ENCODE data around the gene MED27. TPM values are rescaled to one million over a fixed set of nuclear protein-coding genes. Genes with fewer than 3 reads are reported as not detected.

The MED27 gene
- total and polyA plus RNA-seq, 2 donors (not counting 1 experiment from before 2014, with no cell fraction given): 13.4 to 44.7 TPM

- no peak for DNase-seq (ENCODE audit: low read depth in 2 of 2)
- H3K9ac ChIP-seq (ENCODE audit: insufficient read depth, low read length): no peak overlapping the region
- no peaks in the 10 kb centered on the region for H3K27me3 ChIP-seq (ENCODE audit: control insufficient read depth, insufficient read depth, low read length)
- TF ChIP-seq, protein P1, sequence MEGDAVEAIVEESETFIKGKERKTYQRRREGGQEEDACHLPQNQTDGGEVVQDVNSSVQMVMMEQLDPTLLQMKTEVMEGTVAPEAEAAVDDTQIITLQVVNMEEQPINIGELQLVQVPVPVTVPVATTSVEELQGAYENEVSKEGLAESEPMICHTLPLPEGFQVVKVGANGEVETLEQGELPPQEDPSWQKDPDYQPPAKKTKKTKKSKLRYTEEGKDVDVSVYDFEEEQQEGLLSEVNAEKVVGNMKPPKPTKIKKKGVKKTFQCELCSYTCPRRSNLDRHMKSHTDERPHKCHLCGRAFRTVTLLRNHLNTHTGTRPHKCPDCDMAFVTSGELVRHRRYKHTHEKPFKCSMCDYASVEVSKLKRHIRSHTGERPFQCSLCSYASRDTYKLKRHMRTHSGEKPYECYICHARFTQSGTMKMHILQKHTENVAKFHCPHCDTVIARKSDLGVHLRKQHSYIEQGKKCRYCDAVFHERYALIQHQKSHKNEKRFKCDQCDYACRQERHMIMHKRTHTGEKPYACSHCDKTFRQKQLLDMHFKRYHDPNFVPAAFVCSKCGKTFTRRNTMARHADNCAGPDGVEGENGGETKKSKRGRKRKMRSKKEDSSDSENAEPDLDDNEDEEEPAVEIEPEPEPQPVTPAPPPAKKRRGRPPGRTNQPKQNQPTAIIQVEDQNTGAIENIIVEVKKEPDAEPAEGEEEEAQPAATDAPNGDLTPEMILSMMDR (conservative IDR thresholded peaks at IDR 0.05 in 1 of 2, IDR thresholded peaks at IDR 0.05 in 1 of 2; ENCODE audit: low read depth in 1 of 2, low read length in 2 of 2): no peak
- no peak for TF ChIP-seq EZH2 (IDR thresholded peaks at IDR 0.05; ENCODE audit: low read length, missing control alignments)
- no peak overlapping the region for H3K27ac ChIP-seq (ENCODE audit: insufficient read depth, low read length)
- H3K4me1 ChIP-seq (ENCODE audit: control insufficient read depth, extremely low read depth, insufficient read depth, low read length): peaks cover 12% of the 10 kb centered on the region
- peaks cover 2% of the 10 kb centered on the region for H3K79me2 ChIP-seq (ENCODE audit: control insufficient read depth, insufficient read depth, low read length)
- H3K4me3 ChIP-seq (replicated peaks in 1 of 4; ENCODE audit: control extremely low read depth in 1 of 4, insufficient read depth in 1 of 4, low read depth in 3 of 4, low read length in 4 of 4): no peak overlapping the region
- no peaks in the 10 kb centered on the region for H3K9me3 ChIP-seq (ENCODE audit: control insufficient read depth, insufficient read depth, low read depth, low read length)
- H3K36me3 ChIP-seq (ENCODE audit: control insufficient read depth, insufficient read depth, low read length): no peaks in the 10 kb centered on the region
- no peak overlapping the region for H3K4me2 ChIP-seq (ENCODE audit: extremely low read depth, insufficient read depth, low read length)
- H2AFZ ChIP-seq (ENCODE audit: low read length): no peak overlapping the region
- no peaks in the 10 kb centered on the region for H4K20me1 ChIP-seq (ENCODE audit: control insufficient read depth, extremely low read depth, insufficient read depth, low read length)
These were observed 82.6 kb downstream of the MED27 start for GRCh38 chr9:131997076-131997475.

DNA sequence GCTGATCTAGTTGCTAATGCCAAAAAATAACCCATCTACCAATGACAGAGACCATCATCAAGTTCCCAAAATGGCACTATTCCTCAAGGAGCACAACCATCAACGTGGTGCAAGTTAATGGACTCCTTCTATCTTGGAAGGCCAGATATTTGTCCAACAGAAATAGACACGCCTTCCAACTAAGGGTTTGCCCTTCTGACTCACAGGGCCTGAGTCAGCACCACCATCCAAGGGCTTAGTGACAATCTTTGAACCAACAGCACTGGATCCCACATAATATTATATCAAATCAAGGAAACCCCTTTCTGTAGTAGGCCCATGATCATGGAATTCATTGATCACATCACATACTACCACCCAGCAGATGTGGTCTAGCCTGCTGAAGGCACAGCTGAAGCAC, 84.3 kb downstream of the MED27 start:
- no peak overlapping the region for H2AFZ ChIP-seq (ENCODE audit: low read length)
- no peaks in the 10 kb centered on the region for H4K20me1 ChIP-seq (ENCODE audit: control insufficient read depth, extremely low read depth, insufficient read depth, low read length)
- H3K9me3 ChIP-seq (ENCODE audit: control insufficient read depth, insufficient read depth, low read depth, low read length): no peaks in the 10 kb centered on the region
- H3K4me2 ChIP-seq (ENCODE audit: extremely low read depth, insufficient read depth, low read length): no peak overlapping the region
- no peaks in the 10 kb centered on the region for H3K36me3 ChIP-seq (ENCODE audit: control insufficient read depth, insufficient read depth, low read length)
- no peaks in the 10 kb centered on the region for H3K27me3 ChIP-seq (ENCODE audit: control insufficient read depth, insufficient read depth, low read length)
- DNase-seq (ENCODE audit: low read depth in 2 of 2): peak in 1 of 2 donors; percentile 32
- TF ChIP-seq, protein P1 (conservative IDR thresholded peaks at IDR 0.05 in 1 of 2, IDR thresholded peaks at IDR 0.05 in 1 of 2; ENCODE audit: low read depth in 1 of 2, low read length in 2 of 2): no peak
- TF ChIP-seq EZH2 (IDR thresholded peaks at IDR 0.05; ENCODE audit: low read length, missing control alignments): no peak
- H3K4me3 ChIP-seq (replicated peaks in 1 of 4; ENCODE audit: control extremely low read depth in 1 of 4, insufficient read depth in 1 of 4, low read depth in 3 of 4, low read length in 4 of 4): no peak overlapping the region
- H3K27ac ChIP-seq (ENCODE audit: insufficient read depth, low read length): no peak overlapping the region
- peaks cover 2% of the 10 kb centered on the region for H3K79me2 ChIP-seq (ENCODE audit: control insufficient read depth, insufficient read depth, low read length)
- no peak overlapping the region for H3K9ac ChIP-seq (ENCODE audit: insufficient read depth, low read length)
- peaks cover 12% of the 10 kb centered on the region for H3K4me1 ChIP-seq (ENCODE audit: control insufficient read depth, extremely low read depth, insufficient read depth, low read length)

DNA sequence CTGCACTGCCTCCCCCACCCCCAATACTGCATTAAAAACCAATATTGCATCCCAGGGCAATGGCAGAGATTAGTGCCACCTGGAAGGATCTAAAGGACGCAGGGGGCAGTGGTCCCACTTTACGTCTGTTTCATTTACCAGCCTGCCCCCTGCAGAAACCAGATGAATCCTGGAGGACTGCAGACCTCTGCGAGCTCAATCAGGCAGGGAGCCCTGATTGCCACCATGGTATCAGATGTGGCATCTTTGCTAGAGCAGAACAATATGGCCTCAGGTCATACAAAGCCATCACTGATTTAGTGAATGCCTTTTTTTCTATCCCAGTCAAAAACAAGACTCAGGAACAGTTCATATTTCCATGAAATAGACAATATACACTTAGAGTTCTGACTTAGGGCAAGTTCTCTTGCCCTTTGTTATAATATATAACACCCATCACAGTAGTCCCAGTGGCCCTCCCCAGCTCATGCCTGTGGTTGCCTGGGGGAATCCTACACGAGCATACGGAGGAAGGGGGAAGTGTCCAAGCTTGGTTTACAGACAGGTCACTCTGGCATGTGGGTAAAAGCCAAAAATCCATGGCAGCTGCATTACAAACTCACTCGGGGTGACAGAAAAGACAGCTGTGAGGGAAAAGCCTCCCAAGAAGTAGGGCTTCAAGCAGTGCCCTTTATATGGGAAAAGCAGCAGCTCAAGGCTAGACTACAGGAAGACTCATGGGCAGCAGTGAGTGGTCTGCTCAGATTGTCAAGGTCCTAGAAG, 85.1 kb downstream of the MED27 start:
- Histone ChIP-seq H3K4me3 (replicated peaks in 1 of 4; ENCODE audit: control extremely low read depth in 1 of 4, insufficient read depth in 1 of 4, low read depth in 3 of 4, low read length in 4 of 4) (no peak overlapping the region), H3K9ac (ENCODE audit: insufficient read depth, low read length) (no peak overlapping the region), H3K27ac (ENCODE audit: insufficient read depth, low read length) (no peak overlapping the region), H4K20me1 (ENCODE audit: control insufficient read depth, extremely low read depth, insufficient read depth, low read length) (no peaks in the 10 kb centered on the region), H3K4me2 (ENCODE audit: extremely low read depth, insufficient read depth, low read length) (no peak overlapping the region), H2AFZ (ENCODE audit: low read length) (no peak overlapping the region), H3K4me1 (ENCODE audit: control insufficient read depth, extremely low read depth, insufficient read depth, low read length) (peaks cover 12% of the 10 kb centered on the region), H3K27me3 (ENCODE audit: control insufficient read depth, insufficient read depth, low read length) (no peaks in the 10 kb centered on the region), H3K9me3 (ENCODE audit: control insufficient read depth, insufficient read depth, low read depth, low read length) (no peaks in the 10 kb centered on the region), H3K36me3 (ENCODE audit: control insufficient read depth, insufficient read depth, low read length) (no peaks in the 10 kb centered on the region), H3K79me2 (ENCODE audit: control insufficient read depth, insufficient read depth, low read length) (peaks cover 2% of the 10 kb centered on the region)
- TF ChIP-seq EZH2 (IDR thresholded peaks at IDR 0.05; ENCODE audit: low read length, missing control alignments): no peak
- TF ChIP-seq, protein P1 (conservative IDR thresholded peaks at IDR 0.05 in 1 of 2, IDR thresholded peaks at IDR 0.05 in 1 of 2; ENCODE audit: low read depth in 1 of 2, low read length in 2 of 2): no peak
- DNase-seq (ENCODE audit: low read depth in 2 of 2): no peak
